ENCODE measurements around the gene TAF1L. TPM values are rescaled to one million over a fixed set of nuclear protein-coding genes. Genes with fewer than 3 reads are reported as not detected.

The TAF1L gene
- total RNA-seq, 1 donor from 2014 or later: not detected

DNA sequence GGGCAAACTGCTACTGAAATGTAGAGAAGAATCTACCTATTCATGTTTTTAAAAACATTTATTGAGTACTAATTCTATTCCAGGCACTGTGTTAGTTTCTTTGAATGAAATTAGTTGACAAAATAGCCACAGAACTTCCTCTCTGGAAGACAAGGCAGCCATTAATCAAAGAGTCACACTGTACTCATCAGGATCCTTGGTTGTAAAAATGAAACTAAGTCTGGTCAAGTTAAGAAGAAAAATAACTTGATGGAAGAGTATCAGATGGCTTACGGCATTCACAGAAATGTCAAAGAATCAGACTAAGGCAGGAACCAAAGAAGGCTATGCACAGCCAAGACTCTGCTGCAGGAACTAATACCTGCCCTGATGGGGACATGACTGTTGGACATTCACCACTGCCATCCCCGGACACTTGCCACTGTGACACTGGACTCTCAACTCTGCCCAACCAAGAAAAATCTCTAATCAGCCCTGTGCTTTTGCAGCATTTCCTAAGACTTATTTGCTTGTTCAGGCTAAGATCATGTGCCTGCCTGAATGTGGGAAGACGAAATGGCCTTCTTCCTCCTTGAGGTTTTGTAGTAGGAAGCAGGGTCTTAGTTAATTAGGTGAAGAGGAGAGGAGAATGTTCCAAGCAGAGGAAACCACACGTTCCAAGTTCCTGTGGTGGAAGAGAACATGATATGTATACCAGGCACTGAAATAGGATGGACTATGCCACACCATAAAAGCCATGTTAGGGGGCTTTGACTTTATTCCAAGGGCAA lies 39.2 kb downstream of the TAF1L start:
- intact Hi-C loops (cut with DNase I): no loop called here

DNA sequence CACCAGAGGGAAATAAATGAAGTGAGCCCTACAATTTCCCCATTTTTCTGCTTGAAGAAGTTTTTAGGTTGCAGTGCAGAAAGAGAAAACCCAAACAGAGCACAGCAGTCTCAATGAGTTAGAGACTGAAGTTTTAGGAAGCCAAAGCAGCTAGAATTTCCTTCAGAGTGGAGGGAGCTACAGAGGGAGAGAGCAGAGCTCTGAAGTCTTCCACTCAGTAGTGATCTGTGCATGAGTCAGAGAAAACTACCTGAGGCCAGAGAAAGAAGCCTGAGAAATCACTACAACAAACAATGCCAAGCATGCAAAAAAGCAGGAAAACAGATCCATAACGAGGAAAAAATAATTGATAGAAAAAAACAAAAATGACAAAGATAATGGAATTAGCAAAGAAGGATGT lies 44.6 kb downstream of the TAF1L start:
- intact Hi-C loops (cut with DNase I): no loop called here
- DNase-seq (ENCODE audit: low spot score): no peak

More for the DNA sequence above, 39.2 kb downstream of the TAF1L start:
- DNase-seq (ENCODE audit: low spot score): no peak

DNA sequence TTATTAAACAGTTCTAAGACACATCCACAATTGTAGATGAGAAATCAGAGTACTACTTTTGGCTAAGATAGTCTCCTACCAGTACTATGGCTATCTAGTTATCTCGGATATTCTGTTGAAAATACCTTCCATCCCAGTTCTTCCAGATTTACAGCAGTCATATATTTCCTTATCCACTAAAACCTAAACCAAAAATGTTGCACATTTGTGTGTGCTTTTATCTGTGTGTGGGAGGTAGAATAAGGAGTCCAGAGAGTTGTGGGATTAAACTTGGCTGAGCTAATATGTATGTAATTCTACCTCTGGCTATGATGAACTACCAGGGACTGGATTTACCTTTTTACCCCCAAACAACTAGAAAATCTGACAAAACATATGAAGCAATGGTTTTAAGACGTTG lies 45.0 kb downstream of the TAF1L start:
- DNase-seq (ENCODE audit: low spot score): no peak
- intact Hi-C loops (cut with DNase I): no loop called here

DNA sequence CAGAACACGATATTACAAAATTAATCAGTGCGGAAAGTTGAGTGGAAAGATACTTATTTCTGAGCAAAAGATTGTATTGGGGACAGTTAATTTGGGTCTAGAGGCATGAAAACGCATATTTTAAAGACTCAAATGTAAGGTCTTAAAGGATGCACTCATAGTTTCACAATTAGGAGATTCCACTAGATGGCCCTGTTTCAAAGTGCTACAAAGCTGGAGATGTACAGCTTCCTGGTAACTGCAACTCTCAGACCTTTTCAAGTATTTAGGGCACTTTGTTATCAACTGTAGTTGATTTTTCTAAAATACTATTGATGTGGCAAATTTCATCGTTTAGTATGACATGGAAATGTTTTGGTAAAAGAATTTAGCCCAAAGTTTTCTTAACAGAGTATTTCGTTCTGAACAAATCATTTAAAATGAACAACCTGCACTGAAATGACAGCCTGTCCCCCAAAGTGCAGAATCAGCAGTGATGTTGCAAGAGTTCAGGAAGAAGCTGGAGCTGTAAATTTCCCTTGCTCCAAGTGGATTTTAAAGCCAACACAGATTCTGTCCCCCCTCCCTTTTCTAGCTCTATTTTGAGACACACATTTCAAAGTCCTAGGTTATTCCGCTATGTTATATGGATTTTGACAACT lies 46.3 kb downstream of the TAF1L start:
- intact Hi-C loops (cut with DNase I): no loop called here

DNA sequence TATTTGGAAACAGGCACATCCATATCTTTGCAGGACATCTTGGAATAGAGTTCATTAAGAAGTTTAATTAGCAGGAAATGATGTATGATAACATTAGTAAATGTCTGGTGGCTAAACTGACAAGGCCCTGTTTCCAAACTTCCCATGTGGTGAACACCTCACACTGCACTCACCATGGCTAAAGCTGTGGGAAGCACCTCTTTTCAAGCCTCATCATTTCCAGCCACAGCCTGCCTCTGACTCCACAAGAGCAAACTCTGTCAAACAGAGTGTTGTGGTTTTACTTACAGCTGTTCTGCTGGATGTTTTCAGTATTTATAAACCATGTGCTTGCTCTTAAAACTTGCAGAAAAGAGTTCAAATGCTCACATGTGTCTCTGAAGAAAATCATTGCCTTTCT lies 47.6 kb downstream of the TAF1L start:
- intact Hi-C loops (cut with DNase I): no loop called here
- DNase-seq (ENCODE audit: low spot score): no peak

More for the DNA sequence above, 46.3 kb downstream of the TAF1L start:
- DNase-seq (ENCODE audit: low spot score): no peak

DNA sequence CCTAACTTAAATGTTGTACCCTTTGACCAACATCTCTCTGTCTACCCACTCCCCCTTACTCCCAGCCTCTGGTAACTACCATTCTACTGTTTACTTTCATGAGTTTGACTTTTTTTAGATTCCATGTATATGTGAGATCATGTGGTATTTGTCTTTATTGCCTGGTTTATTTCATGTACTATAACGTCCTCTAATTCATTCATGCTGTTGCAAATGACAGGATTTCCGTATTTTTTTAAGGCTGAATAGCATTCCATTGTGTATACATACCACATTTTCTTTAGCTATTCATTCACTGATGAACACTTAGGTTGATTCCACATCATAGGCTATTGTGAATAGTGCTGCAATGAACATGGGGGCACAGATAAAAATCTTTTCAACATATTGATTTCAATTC lies 50.7 kb downstream of the TAF1L start:
- intact Hi-C loops (cut with DNase I): no loop called here

DNA sequence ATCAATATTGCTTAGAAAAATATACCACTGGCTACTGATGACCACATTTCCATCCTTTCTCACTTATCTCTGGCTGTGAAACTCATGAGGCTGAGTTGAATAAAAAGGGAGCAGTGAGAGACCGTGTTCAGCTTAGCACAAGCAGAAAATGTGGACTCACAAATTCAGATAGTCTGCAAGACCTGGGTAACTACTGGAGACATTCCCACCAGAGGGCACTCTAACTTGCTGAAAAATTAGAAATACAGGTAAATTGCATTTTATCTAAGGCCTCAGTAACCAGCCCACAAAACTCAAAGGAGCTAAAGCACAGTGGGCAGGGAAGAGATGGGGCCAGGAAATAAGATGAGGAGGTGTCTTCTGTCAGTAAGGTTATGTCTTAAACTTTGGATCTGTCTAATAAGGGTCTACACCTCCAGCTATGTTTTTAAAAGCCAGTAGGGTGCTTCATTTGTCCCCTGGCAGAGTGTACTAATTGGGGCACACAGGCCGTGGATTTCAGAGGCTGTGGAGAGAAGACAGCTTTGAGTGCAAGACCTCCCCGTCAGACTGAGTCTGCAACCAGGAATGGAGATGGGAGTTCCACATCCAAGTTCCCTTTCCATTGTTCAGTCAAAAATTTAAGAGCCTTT lies 53.8 kb downstream of the TAF1L start:
- DNase-seq (ENCODE audit: low spot score): no peak
- intact Hi-C loops (cut with DNase I): loop anchor here (2.0 kb wide), 1 partner anchor 385 kb away; no protein-coding TSS in a partner anchor

More for the DNA sequence above, 50.7 kb downstream of the TAF1L start:
- DNase-seq (ENCODE audit: low spot score): no peak

DNA sequence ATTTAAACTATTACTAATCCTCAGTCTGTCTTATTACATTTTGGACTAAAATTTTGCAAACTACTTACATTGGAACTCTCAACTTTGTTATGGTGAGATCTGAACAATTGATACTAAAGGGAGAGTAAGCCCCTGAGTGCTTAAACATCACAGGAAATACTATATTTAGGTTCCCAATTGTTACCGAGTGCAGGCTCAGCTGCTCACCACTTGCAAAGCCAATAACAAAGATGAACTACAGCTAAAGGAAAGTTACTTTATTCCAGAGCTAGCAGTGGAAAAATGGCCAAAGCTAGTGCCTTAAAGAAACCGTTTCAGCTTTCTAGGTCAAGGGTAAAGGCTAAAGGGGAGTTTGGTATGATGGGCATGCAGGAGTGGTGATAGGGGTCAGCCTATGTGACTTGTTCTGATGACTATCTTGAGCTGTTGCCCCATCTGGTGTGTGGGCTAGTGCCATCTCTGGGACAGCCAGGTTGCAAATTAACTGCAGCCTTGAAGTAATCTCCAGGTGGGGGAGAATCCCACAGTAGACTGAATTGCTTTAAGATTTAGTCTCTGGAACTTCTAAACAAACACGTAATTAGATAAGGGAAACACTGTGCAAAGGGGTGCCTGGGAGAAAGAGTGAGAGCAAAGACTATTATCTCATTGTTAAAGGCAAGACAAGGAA lies 54.7 kb downstream of the TAF1L start:
- no peak for DNase-seq (ENCODE audit: low spot score)
- intact Hi-C loops (cut with DNase I): no loop called here

DNA sequence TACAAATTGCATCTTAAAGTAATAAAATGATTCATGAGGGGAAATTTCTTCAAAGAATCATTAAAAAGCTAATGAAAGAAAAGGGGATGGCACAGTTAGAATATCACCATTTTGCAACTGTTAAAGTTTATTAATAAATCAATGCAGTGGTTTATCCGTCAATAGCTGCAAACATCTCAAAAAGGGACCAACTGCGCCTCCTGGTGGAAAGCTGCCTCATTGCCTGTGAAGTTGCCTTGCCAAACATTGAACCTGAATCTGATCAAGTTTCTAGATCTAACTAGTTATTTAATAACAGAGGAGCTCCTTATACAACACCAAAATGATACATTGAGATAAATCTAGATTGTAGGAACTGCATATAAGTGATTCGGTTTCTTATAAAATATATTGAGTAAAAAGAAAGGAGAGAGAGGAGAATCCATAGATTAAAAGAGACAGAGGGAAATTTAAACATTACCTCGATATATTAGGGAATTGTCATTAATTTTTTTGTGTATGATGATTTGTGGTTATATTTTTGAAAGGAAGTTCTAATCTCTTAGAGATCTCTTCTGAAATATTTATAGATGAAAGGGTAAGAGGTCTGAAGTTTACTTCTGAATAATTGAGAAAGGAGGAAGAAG lies 55.6 kb downstream of the TAF1L start:
- DNase-seq (ENCODE audit: low spot score): no peak
- intact Hi-C loops (cut with DNase I): no loop called here

Other genes starting within 250 kb of the TAF1L start
- 2.8 TPM for gene RIGI, start 109.5 kb downstream of the TAF1L start, total RNA-seq
- gene SMIM27, start 83.3 kb downstream of the TAF1L start, total RNA-seq: 15.7 TPM
- 8.5 TPM for gene TOPORS, start 83.1 kb downstream of the TAF1L start, total RNA-seq
- 113 TPM for gene NDUFB6, start 62.5 kb downstream of the TAF1L start, total RNA-seq
- not detected for gene TMEM215, start 147.9 kb upstream of the TAF1L start, total RNA-seq

Data from cardiac septum (tissue), 1 donor.